ENCODE measurements around the gene ST6GAL2. TPM values are rescaled to one million over a fixed set of nuclear protein-coding genes. Genes with fewer than 3 reads are reported as not detected.
A peak's percentile ranks its signal among the peaks of the same experiment; 100 is the strongest.

ST6GAL2 gene
- total and polyA plus RNA-seq, 2 of the 8 experiments (the other 6 are each of a cell fraction or from before 2014, with no cell fraction given) = 2.7 to 17.5 TPM

- Histone ChIP-seq H3K36me3 (ENCODE audit: control insufficient read depth in 2 of 4, insufficient read depth in 4 of 4, low read length in 3 of 4) (no peaks in the 10 kb centered on the region), H2AFZ (ENCODE audit: low read length) (no peak overlapping the region), H3K56ac (replicated peaks; ENCODE audit: insufficient read length, low read depth, low read length) (peak overlapping the region; percentile 78), H3K4me3 (ENCODE audit: extremely low read depth in 1 of 4, insufficient read depth in 2 of 4, low read depth in 3 of 4, low read length in 4 of 4) (peak overlapping the region; percentile 74 to 78 (median 74)), H2BK120ac (replicated peaks; ENCODE audit: low read depth, low read length) (no peak overlapping the region), H2BK20ac (ENCODE audit: low read length) (no peak overlapping the region), H3K79me1 (ENCODE audit: low read depth, low read length) (no peaks in the 10 kb centered on the region; the same call in 1 of the 2 replicates), H3K4ac (replicated peaks; ENCODE audit: insufficient read length, low read depth, low read length) (peak overlapping the region; percentile 44), H3K9ac (replicated peaks in 1 of 4; ENCODE audit: extremely low read depth in 1 of 4, low read depth in 3 of 4, low read length in 3 of 4) (peak overlapping the region; percentile 58 to 73 (median 70)), H2BK12ac (ENCODE audit: low read depth, low read length) (no peak overlapping the region), H2AK5ac (ENCODE audit: low read depth, low read length) (no peak overlapping the region), H3K4me2 (ENCODE audit: insufficient read depth in 1 of 2, low read depth in 2 of 2, low read length in 2 of 2) (peak overlapping the region; percentile 85 to 97), H4K5ac (ENCODE audit: insufficient read length, low read depth, low read length) (no peak overlapping the region), H3K27ac (ENCODE audit: low read depth, low read length) (no peak overlapping the region), H3K79me2 (ENCODE audit: control insufficient read depth in 1 of 2, insufficient read depth in 2 of 2, low read length in 2 of 2) (peaks cover 0 to 32% of the 10 kb centered on the region in 2 experiments; a peak in 2 of 4 replicates), H4K8ac (ENCODE audit: extremely low read depth, insufficient read depth, low read length) (peak overlapping the region; percentile 93), H3K9me3 (ENCODE audit: insufficient read depth in 2 of 2, low read depth in 1 of 2, low read length in 1 of 2) (no peaks in the 10 kb centered on the region), H3K4me1 (replicated peaks in 1 of 4; ENCODE audit: control insufficient read depth in 3 of 4, insufficient read depth in 4 of 4, low read length in 3 of 4) (peaks cover 0 to 15% (median 6%) of the 10 kb centered on the region in 4 experiments; a peak in 5 of 7 replicates), H2BK15ac (ENCODE audit: low read length) (no peak overlapping the region), H3K27me3 (replicated peaks in 1 of 4; ENCODE audit: control insufficient read depth in 3 of 4, extremely low read depth in 1 of 4, insufficient read depth in 3 of 4, low read length in 3 of 4) (peaks cover 0 to 22% (median 16%) of the 10 kb centered on the region in 4 experiments; a peak in 6 of 7 replicates), H3K18ac (ENCODE audit: extremely low read depth, low read length) (peak overlapping the region; percentile 62), H3K23ac (ENCODE audit: insufficient read length) (no peak overlapping the region), H4K91ac (replicated peaks; ENCODE audit: insufficient read length, low read length) (peak overlapping the region; percentile 73), H2BK5ac (ENCODE audit: low read depth, low read length) (peak overlapping the region; percentile 41; the same call in 1 of the 2 replicates), H3K23me2 (ENCODE audit: low read depth, low read length) (peaks cover 23% of the 10 kb centered on the region; the same call in 1 of the 2 replicates), H4K20me1 (replicated peaks in 1 of 2; ENCODE audit: control insufficient read depth in 1 of 2, insufficient read depth in 2 of 2, low read length in 2 of 2) (peaks cover 0 to 3% of the 10 kb centered on the region in 2 experiments), H3K14ac (ENCODE audit: insufficient read length) (no peak overlapping the region)
- peak; percentile 51 to 85 for DNase-seq (ENCODE audit: low read depth in 1 of 2, low spot score in 2 of 2)
- 2% methylated on average over 55 of the region's 71 CpGs; no CpG with 5 or more reads in 1 of the 2 experiments for WGBS, 2 experiments (ENCODE audit: extremely low coverage in 1 of 2, insufficient coverage in 1 of 2, insufficient read length in 1 of 2, insufficient replicate concordance in 2 of 2, low coverage in 1 of 2, low lambda C conversion rate in 2 of 2, missing lambda C conversion rate in 1 of 2)
- no peak for FAIRE-seq
- CTCF ChIA-PET (ENCODE audit: partially characterized antibody) = interaction anchor here (1.0 to 1.8 kb wide), 3 partner anchors 13 to 46 kb away, joined by 3 to 6 read pairs (median 5); no protein-coding TSS in a partner anchor
- POLR2A ChIA-PET (ENCODE audit: partially characterized antibody) = interaction anchor here (1.0 to 3.0 kb wide), 9 partner anchors 10 to 186 kb away, joined by 3 to 17 read pairs (median 4); no protein-coding TSS in a partner anchor
- no peak for TF ChIP-seq USF2 (IDR thresholded peaks at IDR 0.05; ENCODE audit: low read length)
- peak; percentile 60 for TF ChIP-seq TBP (IDR thresholded peaks at IDR 0.05; ENCODE audit: low read depth, low read length)
- TF ChIP-seq JUN (IDR thresholded peaks at IDR 0.05; ENCODE audit: low read depth, low read length) = no peak
- TF ChIP-seq NANOG (IDR thresholded peaks at IDR 0.05; ENCODE audit: insufficient read depth, low read depth, low read length, poor library complexity, severe bottlenecking) = no peak
- no peak for TF ChIP-seq MAFK (IDR thresholded peaks at IDR 0.05; ENCODE audit: low read depth, low read length)
These were observed 1.2 kb upstream of the ST6GAL2 start for GRCh38 chr2:106886916-106887758.

Measured in H1 (cell line).